ENCODE results near the gene PTGER4. TPM values are rescaled to one million over a fixed set of nuclear protein-coding genes. Genes with fewer than 3 reads are reported as not detected.
A peak's percentile ranks its signal among the peaks of the same experiment; 100 is the strongest.
"Not testable (repeated sequence)": the region's sequence is repeated elsewhere in the genome, so short reads cannot be mapped to it uniquely, and the experiment has no call there.

PTGER4 gene
- total RNA-seq, result 17.1 TPM

DNA sequence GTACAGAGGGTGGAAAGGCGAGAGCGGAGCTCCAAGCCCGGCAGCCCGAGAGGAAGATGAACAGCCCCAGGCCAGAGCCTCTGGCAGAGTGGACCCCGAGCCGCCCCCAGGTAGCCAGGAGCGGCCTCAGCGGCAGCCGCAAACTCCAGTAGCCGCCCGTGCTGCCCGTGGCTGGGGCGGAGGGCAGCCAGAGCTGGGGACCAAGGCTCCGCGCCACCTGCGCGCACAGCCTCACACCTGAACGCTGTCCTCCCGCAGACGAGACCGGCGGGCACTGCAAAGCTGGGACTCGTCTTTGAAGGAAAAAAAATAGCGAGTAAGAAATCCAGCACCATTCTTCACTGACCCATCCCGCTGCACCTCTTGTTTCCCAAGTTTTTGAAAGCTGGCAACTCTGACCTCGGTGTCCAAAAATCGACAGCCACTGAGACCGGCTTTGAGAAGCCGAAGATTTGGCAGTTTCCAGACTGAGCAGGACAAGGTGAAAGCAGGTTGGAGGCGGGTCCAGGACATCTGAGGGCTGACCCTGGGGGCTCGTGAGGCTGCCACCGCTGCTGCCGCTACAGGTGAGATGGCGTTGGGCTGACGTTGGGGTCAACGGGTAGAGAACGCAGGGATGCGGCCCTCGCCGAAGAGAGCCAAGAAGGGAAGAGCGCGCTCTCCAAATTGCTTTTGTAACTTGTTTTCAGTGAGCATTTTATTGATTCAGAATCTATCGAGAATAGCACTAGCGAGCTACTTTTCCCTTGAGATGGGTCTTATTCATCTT, at the start of gene PTGER4:
TSS of gene PTGER4 (plus strand) at position 3 of the 769 bp plus-strand sequence. CDS start 1,079 bp downstream, outside the sequence.
- intact Hi-C loops (cut with DNase I), result loop anchor here (10.0 kb wide), 1 partner anchor 965 kb away; no protein-coding TSS in a partner anchor
- ATAC-seq, result no peak
- peak; percentile 62 for DNase-seq (ENCODE audit: low spot score)

DNA sequence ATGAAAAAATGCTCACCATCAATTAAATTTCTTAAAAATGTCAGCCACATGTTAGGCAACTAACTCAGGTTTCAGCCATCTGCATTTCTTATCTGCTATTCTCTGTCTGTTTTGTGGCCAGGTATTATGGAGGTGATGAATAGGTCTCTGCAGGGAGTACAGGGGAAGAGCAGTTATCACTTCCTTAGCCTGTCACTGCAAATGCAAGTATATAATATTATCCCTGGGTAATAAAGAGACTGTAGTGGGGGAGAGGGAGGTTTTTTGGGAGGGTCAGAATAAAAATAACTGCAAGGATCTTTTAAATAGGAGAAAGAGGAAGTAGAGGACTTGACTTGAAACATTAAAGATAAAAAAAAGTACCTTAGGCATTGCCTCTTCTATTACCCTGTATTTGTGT, 49.6 kb upstream of the PTGER4 start:
- no peak for DNase-seq (ENCODE audit: low spot score)
- intact Hi-C loops (cut with DNase I), result no loop called here
- no peak for ATAC-seq

DNA sequence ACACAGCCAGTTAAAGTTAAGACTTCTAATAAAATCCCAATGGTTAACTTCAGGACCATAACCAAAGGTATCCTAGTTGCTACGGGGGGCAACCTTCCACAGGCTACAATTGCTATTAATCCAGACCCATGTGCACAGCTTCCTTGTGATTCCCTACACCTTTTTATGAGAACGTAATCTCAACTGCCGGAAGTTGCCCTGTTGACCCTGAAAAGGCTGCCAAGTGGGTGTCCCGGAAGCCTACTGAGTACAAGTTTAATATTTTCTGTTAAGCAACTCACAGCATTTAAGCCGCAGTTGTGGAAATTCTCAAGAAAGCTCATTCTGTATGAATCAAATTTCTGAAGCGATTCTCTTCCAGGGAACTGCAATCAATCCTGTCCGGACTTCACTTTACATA, 48.5 kb upstream of the PTGER4 start:
- no peak for ATAC-seq
- intact Hi-C loops (cut with DNase I), result no loop called here

DNA sequence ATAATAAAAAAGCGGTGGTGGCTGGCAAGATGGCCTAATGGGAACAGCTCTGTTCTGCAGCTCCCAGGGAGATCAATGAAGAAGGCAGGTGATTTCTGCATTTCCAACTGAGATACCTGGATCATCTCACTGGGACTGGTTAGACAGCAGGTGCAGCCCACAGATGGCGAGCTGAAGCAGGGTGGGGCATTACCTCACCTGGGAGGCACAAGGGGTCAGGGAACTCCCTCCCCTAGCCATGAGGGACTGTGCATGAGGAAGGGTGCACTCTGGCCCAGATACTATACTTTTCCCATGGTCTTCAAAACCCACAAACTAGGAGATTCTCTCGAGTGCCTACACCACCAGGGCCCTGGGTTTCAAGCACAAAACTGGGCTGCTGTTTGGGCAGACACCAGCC, 45.6 kb upstream of the PTGER4 start:
- DNase-seq (ENCODE audit: low spot score) (no peak), ATAC-seq (no peak)
- intact Hi-C loops (cut with DNase I), result no loop called here

More for the DNA sequence above, 48.5 kb upstream of the PTGER4 start:
- no peak for DNase-seq (ENCODE audit: low spot score)

DNA sequence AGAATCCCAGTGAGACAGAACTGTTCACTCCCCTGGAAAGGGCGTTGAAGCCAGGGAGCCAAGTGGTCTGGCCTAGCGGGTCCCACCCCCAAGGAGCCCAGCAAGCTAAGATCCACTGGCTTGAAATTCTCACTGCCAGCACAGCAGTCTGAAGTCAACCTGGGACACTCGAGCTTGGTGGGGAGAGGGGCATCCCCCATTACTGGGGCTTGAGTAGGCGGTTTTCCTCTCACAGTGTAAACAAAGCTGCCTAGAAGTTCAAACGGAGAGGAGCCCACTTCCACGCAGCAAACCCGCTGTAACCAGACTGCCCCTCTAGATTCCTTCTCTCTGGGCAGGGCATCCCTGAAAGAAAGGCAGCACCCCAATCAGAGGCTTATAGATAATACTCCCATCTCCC, 45.1 kb upstream of the PTGER4 start:
- intact Hi-C loops (cut with DNase I), result no loop called here
- no peak for ATAC-seq

DNA sequence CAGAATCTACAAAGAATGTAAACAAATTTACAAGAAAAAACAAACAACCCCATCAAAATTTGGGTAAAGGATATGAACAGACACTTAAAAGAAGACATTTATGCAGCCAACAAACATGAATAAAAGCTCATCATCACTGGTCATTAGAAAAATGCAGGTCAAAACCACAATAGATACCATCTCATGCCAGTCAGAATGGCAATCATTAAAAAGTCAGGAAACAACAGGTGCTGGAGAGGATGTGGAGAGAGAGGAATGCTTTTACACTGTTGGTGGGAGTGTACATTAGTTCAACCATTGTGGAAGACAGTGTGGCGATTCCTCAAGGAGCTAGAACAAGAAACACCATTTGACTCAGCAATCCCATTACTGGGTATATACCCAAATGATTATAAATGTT, 40.2 kb upstream of the PTGER4 start:
- ATAC-seq; intact Hi-C loops (cut with DNase I); DNase-seq (ENCODE audit: low spot score): not testable (repeated sequence)

More for the DNA sequence above, 45.1 kb upstream of the PTGER4 start:
- DNase-seq (ENCODE audit: low spot score), result no peak

DNA sequence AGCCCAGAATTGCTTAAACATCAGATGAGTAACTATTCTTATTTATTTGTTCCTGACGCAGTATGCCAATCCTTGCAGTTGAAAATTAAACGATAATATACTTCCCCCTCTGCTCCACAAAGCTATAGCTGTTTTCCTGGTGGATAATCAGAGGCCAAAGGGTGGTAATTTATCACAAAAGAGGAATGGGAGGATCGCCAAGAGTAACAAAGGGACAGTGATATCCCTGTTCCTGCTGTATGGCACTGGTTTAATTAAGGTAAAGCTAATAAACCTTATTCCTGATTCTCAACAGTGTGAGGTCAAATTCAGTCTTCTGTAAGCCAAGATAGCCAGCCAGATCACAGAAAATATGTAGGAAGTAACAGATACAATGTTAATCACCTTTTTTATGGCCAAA, 33.4 kb upstream of the PTGER4 start:
- DNase-seq (ENCODE audit: low spot score) (no peak), ATAC-seq (no peak)
- intact Hi-C loops (cut with DNase I), result no loop called here

DNA sequence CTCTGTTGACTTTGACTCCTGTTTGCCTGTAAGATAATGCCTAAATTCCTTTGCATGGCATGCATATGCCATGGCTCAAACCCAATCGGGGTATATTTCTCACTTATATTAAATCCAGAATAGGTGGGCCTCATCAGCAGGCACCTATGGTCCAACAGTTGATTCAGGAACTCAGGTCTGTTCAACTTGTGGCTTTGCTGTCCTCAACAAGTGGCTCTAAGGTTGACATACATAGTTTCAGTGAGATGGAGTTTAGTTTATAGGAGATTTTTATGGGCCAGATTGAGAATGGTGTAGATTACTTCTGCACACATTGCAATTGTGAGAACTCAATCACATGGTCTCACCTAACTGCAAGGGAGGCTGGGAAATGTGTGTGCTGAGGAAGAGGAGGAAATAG, 31.6 kb upstream of the PTGER4 start:
- ATAC-seq (no peak), DNase-seq (ENCODE audit: low spot score) (no peak)
- intact Hi-C loops (cut with DNase I), result no loop called here

DNA sequence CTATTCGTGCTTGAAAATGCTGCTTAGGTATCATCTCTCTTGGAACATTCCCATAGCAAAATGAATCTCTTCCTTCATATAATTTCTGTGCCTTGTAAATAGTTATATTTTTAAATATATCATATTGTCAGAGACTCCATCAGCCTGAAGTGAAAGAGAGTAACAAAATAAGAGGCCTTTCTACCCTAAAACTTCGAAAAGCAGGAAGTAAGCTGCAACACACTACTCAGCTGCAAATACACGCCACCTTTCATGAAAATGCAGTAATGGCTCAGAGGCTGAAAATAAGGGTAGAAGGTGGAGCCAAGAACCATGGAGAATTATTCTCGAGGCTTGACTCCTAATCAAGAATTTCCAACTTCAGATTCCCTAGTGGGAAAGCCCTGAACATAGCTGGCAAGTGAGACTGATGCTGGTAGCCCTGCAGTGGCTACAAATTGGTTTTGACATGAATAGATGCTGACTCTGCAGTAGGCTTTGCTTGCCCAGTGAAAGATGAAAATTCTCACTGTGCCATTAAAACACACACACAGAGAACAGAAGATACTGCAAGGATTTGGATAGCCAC, 30.2 kb upstream of the PTGER4 start:
- intact Hi-C loops (cut with DNase I), result no loop called here
- ATAC-seq (no peak), DNase-seq (ENCODE audit: low spot score) (no peak)

DNA sequence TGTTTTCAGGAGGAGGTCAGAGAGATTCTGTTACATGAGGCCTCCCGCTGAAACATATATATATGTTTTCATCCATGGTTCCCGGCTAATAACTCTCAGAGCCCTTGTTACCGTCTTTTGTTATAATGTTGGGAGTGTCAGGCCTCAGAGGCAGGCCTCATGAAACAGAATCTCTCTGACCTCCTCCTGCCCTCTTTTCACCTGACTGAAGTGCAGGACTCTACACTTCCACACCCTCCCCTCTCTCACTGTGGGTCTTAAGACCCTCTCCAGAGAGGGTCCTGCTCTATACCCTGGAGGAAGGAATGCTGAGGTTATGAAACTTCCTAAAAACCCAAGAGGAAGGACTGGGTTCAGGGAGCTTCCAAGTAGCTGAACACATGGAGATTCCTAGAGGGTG, 28.5 kb upstream of the PTGER4 start:
- intact Hi-C loops (cut with DNase I), result no loop called here
- ATAC-seq, result no peak

DNA sequence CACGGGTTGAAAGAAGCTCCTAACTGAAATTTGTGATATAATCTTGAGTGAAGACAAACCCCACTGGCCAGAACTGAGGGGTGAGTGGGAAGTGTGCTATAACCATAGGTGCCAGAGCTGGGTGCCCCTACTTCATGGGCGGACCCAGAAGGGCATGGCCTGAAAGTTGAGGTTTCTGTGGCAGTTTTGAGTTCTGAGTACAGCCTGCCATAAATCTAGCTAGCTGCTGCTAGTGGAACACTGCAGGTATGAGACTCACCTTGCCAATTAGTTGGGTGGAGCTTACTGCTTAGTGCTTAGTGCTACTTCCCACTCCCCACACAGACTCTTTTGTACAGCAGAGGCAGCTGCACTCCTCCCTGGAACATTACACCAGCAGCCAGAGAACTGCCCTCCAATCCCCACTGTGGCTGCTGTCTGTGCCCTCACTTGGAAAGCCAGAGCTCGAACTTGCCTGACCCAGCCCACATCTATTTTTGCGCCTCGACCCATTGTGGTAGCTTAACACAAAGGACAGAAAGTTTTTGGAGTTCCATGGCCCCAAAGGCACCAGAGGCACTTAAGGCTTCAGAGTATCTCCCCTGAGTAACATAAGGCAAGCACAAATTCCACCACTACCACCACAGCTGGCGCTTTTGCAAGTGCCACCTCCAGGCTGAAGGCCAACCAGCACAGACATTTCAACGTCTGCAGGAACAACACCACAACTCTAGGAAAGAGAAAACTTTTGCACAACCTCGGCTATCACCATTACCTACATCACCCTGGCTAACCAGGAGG, 27.1 kb upstream of the PTGER4 start:
- ATAC-seq, result no peak
- intact Hi-C loops (cut with DNase I), result no loop called here
- DNase-seq (ENCODE audit: low spot score), result no peak

More for the DNA sequence above, 28.5 kb upstream of the PTGER4 start:
- no peak for DNase-seq (ENCODE audit: low spot score)

DNA sequence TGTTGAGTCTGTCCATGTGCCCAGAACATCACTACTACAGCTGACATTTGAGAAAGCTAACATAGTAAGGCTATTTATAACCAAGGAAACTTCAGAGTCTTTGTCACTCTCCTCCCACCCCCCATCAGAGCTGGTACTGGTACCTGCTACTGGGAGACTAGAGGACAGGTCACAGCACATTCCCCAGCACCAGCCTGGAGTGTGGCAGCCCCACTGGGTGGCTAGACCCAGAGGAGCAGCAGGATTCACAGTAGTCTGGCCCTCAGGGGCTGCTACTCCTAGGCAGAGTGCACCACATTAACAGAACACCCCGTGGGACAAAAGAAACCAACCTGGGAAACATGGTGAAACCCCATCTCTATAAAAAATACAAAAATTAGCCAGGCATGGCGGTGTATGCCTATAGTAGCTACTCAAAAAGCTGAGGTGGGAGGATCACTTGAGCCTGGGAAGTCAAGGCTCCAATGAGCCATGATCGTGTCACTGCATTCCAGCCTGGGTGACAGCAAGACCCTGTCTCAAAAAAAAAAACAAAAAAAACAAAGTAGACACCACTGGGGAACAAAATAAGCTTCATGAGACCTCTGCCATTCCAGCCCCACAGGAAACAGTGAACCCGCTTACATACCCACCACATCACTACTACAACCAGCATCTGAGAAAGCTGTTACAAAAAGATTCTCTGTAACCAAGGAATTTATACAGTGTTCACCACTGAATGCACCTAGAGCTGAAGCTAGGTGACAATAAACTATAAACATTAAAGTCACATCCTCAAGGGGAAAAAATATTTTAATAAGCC, 26.3 kb upstream of the PTGER4 start:
- intact Hi-C loops (cut with DNase I), result no loop called here
- no peak for ATAC-seq
- no peak for DNase-seq (ENCODE audit: low spot score)

DNA sequence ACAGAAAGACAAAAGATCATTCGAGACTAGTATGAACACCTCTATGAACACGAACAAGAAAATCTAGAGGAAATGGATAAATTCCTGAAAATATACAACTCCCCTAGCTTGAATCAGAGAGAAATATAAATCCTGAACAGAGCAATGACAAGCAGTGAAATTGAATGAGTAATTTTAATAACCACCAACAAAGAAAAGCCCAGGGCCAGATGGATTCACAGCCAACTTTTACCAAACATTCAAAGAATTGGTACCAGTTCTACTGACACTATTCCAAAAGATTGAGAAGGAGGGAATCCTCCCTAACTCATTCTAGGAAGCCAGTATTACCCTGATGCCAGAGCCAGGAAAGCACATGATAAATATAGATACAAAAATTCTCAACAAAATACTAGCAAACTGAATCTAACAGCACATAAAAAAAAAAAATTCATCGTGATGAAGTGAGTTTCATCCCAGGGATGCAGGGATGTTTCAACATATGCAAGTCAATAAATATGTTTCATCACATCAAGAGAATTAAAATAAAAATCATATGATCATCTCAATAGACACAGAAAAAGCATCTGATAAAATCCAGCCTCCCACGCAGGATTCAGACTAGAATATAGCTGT, 25.2 kb upstream of the PTGER4 start:
- intact Hi-C loops (cut with DNase I), result no loop called here
- ATAC-seq, result no peak
- no peak for DNase-seq (ENCODE audit: low spot score)

DNA sequence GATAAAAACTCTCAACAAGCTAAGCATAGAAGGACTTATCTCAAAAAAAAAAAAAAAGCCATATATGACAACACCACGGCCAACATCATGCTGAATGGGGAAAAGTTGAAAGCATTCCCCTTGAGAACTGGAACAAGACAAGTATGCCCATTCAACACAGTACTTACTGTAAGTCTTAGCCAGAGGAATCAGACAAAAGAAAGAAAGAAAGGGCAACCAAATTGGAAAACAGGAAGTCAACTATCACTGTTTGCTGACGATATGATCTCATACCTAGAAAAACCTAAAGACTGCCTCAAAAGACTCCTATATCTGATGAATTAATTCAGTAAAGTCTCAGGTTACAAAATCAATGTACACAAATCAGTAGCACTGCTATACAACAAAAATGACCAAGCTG, 24.6 kb upstream of the PTGER4 start:
- intact Hi-C loops (cut with DNase I), result no loop called here
- no peak for ATAC-seq

DNA sequence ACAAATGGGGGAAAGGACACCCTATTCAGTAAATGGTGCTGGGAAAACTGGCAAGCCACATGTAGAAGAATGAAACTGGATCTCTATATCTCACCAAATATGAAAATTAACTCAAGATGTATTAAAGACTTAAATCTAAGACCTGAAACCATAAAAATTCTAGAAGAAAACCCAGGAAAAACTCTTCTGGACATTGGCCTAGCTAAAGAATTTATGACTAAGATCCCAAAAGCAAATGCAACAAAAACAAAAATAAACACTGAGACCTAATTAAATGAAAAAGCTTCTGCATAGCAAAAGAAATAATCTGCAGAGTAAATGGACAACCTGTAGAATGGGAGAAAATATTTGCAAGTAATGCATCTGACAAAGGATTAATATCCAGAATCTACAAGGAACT, 23.6 kb upstream of the PTGER4 start:
- not testable (repeated sequence) for ATAC-seq

More for the DNA sequence above, 24.6 kb upstream of the PTGER4 start:
- DNase-seq (ENCODE audit: low spot score), result no peak

DNA sequence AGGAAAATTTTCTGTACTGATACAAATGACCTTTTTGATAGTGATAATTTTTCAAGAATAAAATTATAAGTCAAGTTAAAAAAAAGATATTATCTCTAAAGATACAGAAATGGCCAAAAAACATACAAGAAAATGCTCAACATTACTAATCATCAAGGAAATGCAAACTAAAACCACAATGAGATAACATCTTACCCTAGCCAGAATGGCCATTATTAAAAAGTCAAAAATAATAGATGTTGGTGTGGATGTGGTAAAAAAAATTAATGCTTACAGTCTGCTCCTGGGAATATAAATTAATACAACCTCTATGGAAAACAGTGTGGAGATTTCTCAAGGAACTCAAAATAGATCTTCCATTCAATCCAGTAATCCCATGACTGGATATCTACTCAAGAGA, 22.9 kb upstream of the PTGER4 start:
- intact Hi-C loops (cut with DNase I), result no loop called here
- DNase-seq (ENCODE audit: low spot score), result no peak
- ATAC-seq, result no peak

More for the DNA sequence above, 23.6 kb upstream of the PTGER4 start:
- DNase-seq (ENCODE audit: low spot score); intact Hi-C loops (cut with DNase I): not testable (repeated sequence)

DNA sequence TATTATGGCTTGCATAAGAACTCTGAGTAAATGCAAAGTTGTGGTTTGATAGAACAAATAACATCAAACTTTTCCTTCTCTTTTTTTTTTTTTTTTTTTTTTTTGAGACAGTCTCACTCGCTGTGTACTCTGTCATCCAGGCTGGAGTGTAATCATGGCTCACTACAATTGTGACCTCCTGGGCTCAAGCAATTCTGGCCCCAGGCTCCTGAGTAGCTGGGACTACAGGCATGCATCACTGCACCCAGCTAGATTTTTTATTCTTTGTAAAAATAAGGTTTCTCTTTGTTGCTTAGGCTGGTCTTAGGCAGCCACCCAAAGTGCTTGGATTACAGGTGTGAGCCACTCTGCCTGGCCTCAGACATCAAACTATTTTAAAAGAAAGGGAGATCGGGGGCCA, 19.0 kb upstream of the PTGER4 start:
- DNase-seq (ENCODE audit: low spot score), result no peak
- intact Hi-C loops (cut with DNase I), result no loop called here
- ATAC-seq, result no peak

DNA sequence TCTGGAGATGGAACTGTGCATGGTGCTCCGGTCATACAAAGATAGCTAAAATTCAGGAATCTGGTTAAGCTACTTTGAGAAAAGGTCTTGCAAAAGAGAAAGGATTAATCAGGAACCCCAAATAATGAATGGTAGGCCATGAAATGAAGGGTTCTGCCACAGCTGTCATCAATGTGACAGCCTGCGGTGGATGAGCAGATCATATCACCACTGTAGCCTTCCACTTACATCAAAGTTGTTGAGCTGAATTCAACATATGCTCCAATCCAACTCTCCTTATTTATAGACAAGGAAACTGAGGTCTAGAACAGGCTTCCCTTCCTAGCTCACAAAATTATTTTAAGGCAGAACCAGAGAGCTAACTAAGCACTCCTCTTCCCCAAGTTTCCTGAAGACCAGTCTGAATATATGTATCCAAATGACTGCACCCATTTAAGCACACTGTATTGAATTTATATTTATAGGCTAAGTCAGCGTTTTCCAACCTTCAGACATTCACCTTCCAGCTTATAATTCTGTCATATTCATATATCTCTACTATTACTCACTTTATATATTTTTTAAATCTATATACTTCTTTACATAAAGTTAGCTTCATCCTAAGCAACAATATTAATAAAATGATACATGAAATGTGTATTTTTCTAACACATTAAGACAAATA, 13.9 kb upstream of the PTGER4 start:
- ATAC-seq (no peak), DNase-seq (ENCODE audit: low spot score) (no peak)
- intact Hi-C loops (cut with DNase I), result no loop called here

All from sciatic nerve (tissue), 2 donors.